HG02885 (cell line): Measurements from ENCODE around the gene MSGN1.
A peak's percentile ranks its signal among the peaks of the same experiment; 100 is the strongest.

Source experiments
- ATAC-seq: cut with Tn5 transposase; IDR thresholded peaks from one replicate; pipeline ENCODE4 v1.9.1; 2021; ENCODE audit warnings: mild to moderate bottlenecking; ENCODE audit not compliant: unreplicated experiment, poor library complexity

The MSGN1 gene, protein sequence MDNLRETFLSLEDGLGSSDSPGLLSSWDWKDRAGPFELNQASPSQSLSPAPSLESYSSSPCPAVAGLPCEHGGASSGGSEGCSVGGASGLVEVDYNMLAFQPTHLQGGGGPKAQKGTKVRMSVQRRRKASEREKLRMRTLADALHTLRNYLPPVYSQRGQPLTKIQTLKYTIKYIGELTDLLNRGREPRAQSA

DNA sequence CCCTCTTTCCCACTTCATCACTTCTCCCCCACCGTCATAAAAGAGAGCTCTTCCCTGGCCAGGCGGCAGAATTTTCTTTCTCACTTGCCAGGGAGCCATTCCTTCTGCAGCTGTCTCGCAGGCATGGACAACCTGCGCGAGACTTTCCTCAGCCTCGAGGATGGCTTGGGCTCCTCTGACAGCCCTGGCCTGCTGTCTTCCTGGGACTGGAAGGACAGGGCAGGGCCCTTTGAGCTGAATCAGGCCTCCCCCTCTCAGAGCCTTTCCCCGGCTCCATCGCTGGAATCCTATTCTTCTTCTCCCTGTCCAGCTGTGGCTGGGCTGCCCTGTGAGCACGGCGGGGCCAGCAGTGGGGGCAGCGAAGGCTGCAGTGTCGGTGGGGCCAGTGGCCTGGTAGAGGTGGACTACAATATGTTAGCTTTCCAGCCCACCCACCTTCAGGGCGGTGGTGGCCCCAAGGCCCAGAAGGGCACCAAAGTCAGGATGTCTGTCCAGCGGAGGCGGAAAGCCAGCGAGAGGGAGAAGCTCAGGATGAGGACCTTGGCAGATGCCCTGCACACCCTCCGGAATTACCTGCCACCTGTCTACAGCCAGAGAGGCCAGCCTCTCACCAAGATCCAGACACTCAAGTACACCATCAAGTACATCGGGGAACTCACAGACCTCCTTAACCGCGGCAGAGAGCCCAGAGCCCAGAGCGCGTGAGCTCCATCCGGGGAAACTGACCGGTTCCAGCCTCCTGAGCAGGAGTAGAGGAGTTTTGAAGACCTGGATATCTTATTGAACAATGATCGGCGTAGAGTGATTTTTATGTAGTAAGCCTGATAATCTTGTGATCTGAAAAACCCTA lies at the start of gene MSGN1:
MSGN1 (plus strand) TSS at position 65 of the 850 bp plus-strand sequence; CDS start at position 124, 59 bp downstream.
- ATAC-seq: no peak

GRCh38 chr2:17768894-17769293 lies 47.4 kb upstream of the MSGN1 start:
- ATAC-seq: no peak

- ATAC-seq: no peak
These were observed 44.3 kb upstream of the MSGN1 start for GRCh38 chr2:17771956-17772355.

GRCh38 chr2:17772532-17772931 lies 43.7 kb upstream of the MSGN1 start:
- ATAC-seq: no peak

- ATAC-seq: no peak
These were observed 35.7 kb upstream of the MSGN1 start for GRCh38 chr2:17780546-17780945.

DNA sequence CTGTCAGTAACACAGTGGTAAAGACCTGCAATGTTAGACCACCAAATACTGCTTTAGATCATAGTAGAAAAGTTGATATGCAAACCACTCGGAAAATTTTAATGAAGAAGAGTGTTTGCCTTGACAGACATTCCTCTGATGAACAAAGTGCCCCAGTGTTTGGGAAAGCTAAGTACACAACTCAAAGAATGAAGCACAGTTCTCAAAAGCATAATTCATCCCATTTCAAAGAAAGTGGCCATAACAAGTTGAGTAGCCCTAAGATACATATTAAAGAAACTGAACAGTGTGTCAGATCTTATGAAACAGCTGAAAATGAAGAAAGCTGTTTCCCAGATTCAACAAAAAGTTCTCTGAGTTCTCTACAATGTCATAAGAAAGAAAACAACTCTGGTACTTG lies 34.8 kb upstream of the MSGN1 start:
- ATAC-seq: no peak

DNA sequence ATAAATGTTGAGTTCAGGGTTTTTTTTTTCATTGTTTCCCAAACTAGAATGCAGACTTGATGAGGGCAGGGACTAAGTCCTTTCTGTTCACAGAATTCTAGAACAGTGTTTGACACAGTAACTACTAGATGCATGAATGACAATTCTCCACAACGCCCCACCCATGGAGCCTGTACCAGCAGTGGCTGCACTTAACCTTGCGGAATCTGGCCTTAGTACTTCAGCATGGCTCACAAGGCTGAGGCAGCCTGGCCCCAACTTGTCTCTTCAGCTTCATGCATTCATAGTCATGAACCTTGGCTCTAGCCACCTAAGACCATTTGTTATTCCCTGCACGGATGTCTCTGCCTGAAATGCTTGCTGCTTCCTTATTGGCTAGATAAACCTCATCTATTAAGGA lies 29.5 kb upstream of the MSGN1 start:
- no peak for ATAC-seq

DNA sequence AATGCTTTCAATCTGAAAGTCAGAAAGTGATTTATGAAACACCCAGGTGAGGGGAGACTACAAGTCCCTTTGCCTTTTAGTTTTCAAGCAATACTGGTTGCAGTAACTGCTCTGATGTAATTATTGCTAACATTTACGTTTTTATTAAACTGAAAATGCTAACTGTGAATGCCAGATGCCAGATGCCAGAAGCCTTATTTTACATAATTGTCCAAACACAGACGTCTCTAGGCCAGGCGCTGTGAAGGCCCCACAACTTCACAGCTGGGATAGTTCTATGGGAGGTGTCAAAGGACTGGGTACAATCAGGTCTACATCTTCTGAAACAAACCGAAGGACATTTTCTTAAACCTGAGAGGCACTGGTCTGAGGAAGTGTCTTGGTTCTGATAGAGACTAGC lies 27.5 kb upstream of the MSGN1 start:
- ATAC-seq: no peak

DNA sequence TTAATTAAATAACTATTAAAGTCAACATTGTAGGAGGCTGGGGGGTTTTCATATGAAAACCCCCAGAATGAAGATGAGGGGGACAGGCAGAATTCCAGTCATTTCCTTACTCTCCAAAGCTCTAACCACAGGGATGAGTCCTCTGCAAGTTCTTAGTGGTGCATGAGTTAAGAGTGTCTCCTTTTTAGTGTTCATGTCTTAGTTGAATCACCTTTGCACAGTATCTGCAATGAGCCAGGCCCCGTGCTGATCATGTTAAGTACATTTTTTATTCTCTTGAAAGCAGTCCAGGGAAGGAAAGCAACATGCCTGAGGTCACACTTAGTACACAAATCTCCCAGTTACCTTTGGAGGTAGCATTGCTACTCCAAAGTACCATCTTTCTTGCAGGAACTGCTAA lies 25.7 kb upstream of the MSGN1 start:
- no peak for ATAC-seq

DNA sequence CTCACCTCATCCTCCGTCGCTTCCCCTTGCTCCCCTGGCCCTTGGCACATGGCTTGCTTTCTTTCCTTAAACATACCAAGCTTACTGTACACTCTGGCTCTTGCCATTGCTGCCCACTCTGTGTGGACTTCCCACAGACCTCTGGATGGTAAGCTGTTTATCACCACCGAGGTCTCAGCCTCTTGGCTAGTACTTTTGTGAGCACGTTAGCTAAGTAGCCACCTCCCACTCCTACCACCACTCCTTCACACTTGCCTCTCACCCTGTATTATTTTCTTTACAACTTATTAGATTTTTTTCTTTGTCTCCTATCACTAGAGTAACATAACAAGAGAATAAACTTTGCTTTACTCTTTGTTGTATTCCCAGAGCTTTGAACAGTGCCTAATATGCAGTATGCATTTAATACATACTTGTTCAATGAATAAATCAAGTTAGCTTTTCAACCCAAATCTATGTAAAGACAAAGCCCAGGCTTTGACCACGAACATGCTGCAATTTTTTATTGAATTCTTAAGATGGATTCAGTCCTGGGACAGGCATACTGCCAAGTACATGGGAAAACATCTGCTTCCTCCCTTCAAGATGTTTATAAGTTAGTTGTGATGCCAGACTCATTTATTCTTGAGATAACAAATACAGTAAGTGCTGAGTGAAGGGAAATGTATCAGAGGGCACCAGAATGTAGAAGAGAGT lies 25.0 kb upstream of the MSGN1 start:
- no peak for ATAC-seq

- ATAC-seq: no peak
These were observed 24.5 kb upstream of the MSGN1 start for GRCh38 chr2:17791817-17792130.

DNA sequence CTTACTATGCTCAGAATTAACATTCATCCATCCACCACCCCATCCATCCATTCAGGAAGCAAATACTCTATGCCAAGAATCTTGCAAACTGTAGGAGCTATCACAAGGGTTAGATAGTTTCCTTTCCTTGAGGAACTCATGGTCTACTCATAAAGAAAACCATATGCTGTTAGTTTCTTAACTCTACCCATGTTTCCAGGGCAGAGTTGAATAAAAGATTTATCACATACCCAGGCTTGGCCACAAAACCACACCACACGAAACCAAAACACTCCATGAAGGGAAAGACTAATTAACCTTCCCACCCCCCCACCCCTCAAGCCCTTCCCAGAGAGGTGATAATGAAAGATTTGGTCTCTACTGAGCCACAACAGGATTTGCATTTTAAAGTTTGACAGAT lies 23.7 kb upstream of the MSGN1 start:
- peak; percentile 39 for ATAC-seq

- ATAC-seq: no peak
These were observed 23.0 kb upstream of the MSGN1 start for GRCh38 chr2:17793296-17793695.

DNA sequence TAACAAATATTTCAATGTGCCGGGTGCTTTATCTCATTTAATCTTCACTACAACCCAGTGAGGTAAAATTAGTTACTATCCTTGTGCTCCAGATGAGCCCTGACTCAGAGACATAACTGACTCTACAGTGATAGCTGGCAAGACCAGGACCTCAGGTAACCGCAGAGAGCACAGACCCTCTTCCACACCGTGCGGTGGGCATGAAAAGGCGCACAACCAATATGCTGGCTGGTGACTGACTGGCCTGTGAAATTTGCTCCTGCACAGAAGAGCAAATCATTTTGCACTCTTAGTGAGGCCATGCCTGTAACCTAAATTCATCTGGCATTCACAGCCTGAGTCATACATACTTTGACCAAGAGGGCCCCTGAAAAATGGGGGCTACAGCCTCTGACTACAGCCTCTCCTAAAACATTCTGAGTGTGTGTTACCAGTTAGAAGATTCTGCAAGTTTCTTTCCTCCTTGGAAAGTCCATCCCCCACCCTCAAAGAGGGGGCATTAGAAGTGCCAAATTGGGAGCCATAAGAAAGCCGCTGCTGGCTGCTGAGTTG lies 22.4 kb upstream of the MSGN1 start:
- ATAC-seq: no peak

DNA sequence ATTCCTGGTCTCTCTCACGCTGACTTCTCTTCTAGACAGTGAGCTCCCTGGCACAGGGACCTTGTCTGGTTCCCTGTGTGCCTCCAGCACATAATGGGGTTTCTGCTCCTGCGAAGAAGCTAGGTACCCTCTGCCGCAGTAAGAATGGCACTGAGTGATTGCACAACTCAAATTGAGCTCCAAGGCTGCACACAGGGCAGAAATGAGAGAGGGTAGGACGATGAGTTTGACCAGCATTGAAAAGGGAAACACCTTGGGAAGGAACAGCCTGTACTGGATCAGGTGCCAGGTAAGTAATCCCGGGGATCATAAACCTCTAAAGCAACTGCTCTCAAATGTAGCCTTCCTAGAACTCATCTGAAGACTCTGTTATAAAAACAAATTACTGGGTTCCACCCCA lies 21.0 kb upstream of the MSGN1 start:
- ATAC-seq: no peak

- no peak for ATAC-seq
These were observed 17.9 kb upstream of the MSGN1 start for GRCh38 chr2:17798338-17798737.

DNA sequence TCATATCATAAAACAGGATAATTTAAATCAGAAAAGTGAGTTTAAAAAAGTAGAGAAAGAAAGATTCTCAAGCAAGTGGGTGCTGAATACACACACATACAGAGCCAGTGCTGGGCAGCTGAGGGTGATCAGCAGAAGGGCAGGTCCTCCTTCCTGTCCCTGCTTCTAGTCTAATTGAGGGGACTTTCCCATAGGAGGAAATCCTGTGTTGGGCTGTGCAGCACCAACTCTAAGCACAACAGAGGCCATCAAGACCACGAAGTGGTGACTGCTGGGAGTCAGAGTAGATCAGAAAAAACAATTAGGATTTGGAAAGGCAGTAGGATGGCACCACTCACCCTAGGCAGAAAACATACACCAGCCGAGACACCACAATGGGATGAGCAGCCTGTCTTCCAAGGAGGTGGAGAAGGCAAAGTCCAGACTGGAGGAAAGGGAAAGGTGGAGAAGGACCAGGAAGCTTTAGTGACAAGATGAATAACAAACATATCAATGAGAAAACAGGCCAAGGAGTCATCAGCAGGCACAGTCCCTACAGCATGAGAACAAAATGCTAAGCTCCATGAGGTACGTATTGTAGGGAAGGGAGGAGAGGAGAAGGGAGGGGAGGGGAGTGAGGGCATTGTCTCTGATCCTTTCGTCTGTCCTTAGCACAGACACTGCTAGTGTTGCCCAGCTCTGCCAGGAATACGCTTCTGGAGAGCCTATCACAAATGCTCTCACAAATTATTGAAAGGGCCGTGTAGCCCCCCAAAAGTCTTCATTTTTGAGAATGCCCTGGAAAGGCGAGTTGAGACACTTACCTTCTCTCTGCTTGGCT lies 16.7 kb upstream of the MSGN1 start:
- ATAC-seq: no peak

DNA sequence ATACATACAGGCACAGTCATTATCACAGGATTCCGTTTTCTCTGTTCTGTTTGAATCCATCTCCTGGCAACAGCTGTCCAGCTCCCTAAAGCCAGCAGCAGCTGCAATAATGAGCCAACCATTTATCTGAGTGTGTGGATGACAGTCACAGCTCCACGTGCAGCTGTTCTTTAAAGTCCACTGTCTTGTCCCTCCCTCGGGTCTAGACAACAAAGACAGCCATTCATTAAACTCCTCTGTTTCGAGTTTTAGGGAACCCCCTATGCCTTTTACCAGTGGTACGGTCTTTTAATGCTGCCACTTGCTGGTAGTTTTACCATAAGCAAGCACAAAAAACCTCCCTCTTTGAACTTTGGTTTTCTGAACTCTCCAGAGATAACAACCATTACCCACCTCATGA lies 16.0 kb upstream of the MSGN1 start:
- no peak for ATAC-seq

DNA sequence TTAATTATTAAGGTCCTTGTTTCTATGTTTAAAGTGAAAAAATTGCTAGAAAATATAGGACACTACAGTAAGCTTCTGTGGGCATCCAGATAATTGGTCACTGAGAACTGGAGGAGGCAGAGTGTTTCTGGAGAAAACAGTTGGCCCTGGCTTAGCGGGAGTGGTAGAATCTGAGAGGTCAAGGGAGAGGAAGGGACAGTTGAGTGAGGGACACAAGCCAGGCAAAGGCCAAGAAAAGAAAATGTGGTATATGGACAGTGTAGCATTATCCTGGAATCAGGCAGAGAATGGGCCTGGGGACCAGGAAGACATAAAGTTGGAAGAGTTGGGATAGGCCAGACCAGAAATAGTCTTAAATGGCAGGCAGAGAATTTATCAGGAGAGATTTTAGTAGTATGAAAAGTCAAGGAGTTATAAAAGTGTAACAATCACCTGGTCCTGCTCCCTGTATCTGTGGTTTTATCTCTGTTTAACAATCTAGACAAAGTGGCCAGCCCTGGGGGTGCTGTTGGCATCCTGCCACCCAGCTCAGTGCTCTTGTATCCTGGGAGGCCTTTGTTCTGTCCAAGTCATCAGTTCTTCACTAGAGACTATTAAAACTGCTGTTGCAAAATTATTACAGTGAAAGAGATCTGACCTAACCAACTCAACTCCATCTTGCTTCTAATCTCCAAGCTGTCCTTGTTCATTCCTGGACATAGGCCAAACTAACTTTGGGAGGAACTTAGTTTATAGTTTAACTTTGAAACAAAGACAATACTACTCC lies 15.4 kb upstream of the MSGN1 start:
- no peak for ATAC-seq

DNA sequence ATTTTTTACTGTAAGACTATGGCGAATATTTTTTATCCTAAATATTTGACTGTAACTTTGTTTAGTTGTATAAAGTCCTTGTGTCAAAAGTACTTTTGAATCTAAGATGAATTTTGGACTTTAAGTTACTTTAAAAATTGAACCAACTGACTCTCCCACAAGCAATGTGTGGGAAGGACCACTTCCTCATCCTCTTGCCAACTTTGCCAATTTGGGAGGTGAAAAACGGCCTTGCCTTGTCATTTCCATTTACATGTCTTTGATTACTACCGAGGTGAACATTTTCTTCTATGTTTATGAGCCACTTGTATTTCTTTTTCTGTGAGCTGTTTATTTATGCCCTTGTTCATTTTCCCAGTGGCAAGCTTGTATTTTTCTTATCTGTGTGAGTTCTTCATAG lies 12.8 kb upstream of the MSGN1 start:
- no peak for ATAC-seq
